PC-3 (cell line): Measurements from ENCODE around the gene GRIK5.

ENCODE experiments used
- EZH2phosphoT487 ChIP-seq: fragments of 300-600 bp; sonication (generic); IDR thresholded peaks from 2 replicates; pipeline ENCODE4 v1.6.1; 2018; ENCODE audit warnings: mild to moderate bottlenecking, antibody characterized with exemption, low read length, borderline replicate concordance
- TF ChIP-seq, protein P1 (sequence below): fragments of 300-600 bp; sonication (generic); conservative IDR thresholded peaks from 2 replicates; pipeline ENCODE4 v1.5.1; 2017; ENCODE audit warnings: antibody characterized with exemption, low read depth, mild to moderate bottlenecking, low read length

DNA sequence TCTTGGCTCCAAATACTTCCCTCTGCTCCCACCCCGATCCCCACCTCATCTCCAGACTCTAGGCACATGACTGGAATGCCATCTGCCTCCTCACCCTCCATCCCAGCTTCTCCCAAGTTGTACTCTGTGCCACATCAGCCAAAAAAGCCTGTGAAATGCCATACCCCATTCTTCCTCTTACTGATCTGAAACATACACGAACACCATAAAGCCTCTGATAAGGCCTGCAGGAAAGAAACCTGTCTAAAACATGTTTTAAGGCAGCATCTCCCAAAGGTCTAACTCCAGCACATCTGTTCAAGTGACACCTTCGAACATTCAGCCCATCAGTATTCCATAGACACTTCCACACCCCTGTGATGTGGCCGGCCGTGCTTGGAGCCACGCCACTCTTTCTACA lies 5.6 kb downstream of the GRIK5 start:
- TF ChIP-seq, protein P1, sequence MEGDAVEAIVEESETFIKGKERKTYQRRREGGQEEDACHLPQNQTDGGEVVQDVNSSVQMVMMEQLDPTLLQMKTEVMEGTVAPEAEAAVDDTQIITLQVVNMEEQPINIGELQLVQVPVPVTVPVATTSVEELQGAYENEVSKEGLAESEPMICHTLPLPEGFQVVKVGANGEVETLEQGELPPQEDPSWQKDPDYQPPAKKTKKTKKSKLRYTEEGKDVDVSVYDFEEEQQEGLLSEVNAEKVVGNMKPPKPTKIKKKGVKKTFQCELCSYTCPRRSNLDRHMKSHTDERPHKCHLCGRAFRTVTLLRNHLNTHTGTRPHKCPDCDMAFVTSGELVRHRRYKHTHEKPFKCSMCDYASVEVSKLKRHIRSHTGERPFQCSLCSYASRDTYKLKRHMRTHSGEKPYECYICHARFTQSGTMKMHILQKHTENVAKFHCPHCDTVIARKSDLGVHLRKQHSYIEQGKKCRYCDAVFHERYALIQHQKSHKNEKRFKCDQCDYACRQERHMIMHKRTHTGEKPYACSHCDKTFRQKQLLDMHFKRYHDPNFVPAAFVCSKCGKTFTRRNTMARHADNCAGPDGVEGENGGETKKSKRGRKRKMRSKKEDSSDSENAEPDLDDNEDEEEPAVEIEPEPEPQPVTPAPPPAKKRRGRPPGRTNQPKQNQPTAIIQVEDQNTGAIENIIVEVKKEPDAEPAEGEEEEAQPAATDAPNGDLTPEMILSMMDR, result no peak
- TF ChIP-seq EZH2phosphoT487, result no peak
